Measurements from ENCODE around the gene ZNF436.
A peak's percentile ranks its signal among the peaks of the same experiment; 100 is the strongest.

Gene ZNF436

GRCh38 chr1:23371987-23372880, 2.6 kb upstream of the ZNF436 start:
- peak overlapping the region; percentile 98 to 99 (median 99) for H3K27ac Mint-ChIP-seq
- peaks cover 20% of the 10 kb centered on the region for H3K36me3 Mint-ChIP-seq (ENCODE audit: low read depth)
- H3K27me3 Mint-ChIP-seq (ENCODE audit: low read depth), result no peaks in the 10 kb centered on the region
- peak overlapping the region; percentile 31 to 51 (median 38) for H3K4me3 Mint-ChIP-seq
- TF ChIP-seq, protein P1, sequence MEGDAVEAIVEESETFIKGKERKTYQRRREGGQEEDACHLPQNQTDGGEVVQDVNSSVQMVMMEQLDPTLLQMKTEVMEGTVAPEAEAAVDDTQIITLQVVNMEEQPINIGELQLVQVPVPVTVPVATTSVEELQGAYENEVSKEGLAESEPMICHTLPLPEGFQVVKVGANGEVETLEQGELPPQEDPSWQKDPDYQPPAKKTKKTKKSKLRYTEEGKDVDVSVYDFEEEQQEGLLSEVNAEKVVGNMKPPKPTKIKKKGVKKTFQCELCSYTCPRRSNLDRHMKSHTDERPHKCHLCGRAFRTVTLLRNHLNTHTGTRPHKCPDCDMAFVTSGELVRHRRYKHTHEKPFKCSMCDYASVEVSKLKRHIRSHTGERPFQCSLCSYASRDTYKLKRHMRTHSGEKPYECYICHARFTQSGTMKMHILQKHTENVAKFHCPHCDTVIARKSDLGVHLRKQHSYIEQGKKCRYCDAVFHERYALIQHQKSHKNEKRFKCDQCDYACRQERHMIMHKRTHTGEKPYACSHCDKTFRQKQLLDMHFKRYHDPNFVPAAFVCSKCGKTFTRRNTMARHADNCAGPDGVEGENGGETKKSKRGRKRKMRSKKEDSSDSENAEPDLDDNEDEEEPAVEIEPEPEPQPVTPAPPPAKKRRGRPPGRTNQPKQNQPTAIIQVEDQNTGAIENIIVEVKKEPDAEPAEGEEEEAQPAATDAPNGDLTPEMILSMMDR (IDR thresholded peaks at IDR 0.05; ENCODE audit: unreplicated experiment in 3 of 3), result no peak
- peaks cover 56% of the 10 kb centered on the region for H3K4me1 Mint-ChIP-seq
- peaks cover 8% of the 10 kb centered on the region for H3K9me3 Mint-ChIP-seq

GRCh38 chr1:23370709-23371584, 1.3 kb upstream of the ZNF436 start:
- Mint-ChIP-seq H3K36me3 (ENCODE audit: low read depth) (peaks cover 33% of the 10 kb centered on the region), H3K4me1 (peaks cover 52% of the 10 kb centered on the region)

DNA sequence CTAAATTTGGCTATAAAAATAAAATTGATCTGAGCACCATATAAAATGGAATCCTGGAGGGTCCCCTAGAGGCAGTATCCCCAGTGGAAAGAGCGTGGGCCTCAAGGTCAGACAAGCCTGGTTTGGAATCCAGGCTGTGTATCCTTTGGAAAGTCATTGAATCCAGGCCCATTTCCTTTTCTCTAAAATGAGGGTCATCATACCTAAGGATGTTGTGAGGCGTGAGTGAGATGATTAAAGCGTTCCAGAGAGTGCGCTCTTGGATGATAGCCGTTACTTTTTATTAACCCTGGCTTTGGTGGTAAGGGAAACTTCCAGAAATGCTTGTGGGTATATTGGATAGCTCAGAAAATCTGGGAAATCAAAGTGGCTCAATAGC, 683 bp upstream of the ZNF436 start:
- Mint-ChIP-seq H3K27me3 (ENCODE audit: low read depth) (no peaks in the 10 kb centered on the region), H3K9me3 (peaks cover 24% of the 10 kb centered on the region), H3K4me3 (peak overlapping the region; percentile 89 to 99 (median 99)), H3K36me3 (ENCODE audit: low read depth) (peaks cover 39% of the 10 kb centered on the region), H3K27ac (peak overlapping the region; percentile 98 to 99 (median 99)), H3K4me1 (peaks cover 52% of the 10 kb centered on the region)
- TF ChIP-seq, protein P1 (IDR thresholded peaks at IDR 0.05; ENCODE audit: unreplicated experiment in 3 of 3), result no peak

More at GRCh38 chr1:23370709-23371584, 1.3 kb upstream of the ZNF436 start:
- H3K27me3 Mint-ChIP-seq (ENCODE audit: low read depth), result no peaks in the 10 kb centered on the region
- peaks cover 21% of the 10 kb centered on the region for H3K9me3 Mint-ChIP-seq
- H3K4me3 Mint-ChIP-seq, result peak overlapping the region; percentile 89 to 99 (median 99)
- TF ChIP-seq, protein P1 (IDR thresholded peaks at IDR 0.05; ENCODE audit: unreplicated experiment in 3 of 3), result peak; percentile 29 to 39 (median 30)
- peak overlapping the region; percentile 98 to 99 (median 99) for H3K27ac Mint-ChIP-seq

- peaks cover 35% of the 10 kb centered on the region for H3K9me3 Mint-ChIP-seq
- H3K27me3 Mint-ChIP-seq (ENCODE audit: low read depth), result no peaks in the 10 kb centered on the region
These were observed 888 bp downstream of the ZNF436 start for GRCh38 chr1:23368562-23369334.

More at GRCh38 chr1:23368562-23369334, 888 bp downstream of the ZNF436 start:
- H3K4me3 Mint-ChIP-seq, result peak overlapping the region; percentile 89 to 99 (median 99)
- peaks cover 55% of the 10 kb centered on the region for H3K36me3 Mint-ChIP-seq (ENCODE audit: low read depth)
- peaks cover 42% of the 10 kb centered on the region for H3K4me1 Mint-ChIP-seq
- peak overlapping the region; percentile 98 to 99 (median 99) for H3K27ac Mint-ChIP-seq
- TF ChIP-seq, protein P1 (IDR thresholded peaks at IDR 0.05; ENCODE audit: unreplicated experiment in 3 of 3), result peak in 1 of 3 experiments; percentile 24
